Nephron progenitor cell (in vitro differentiated cells): ENCODE measurements around the gene SPEM3.
A peak's percentile ranks its signal among the peaks of the same experiment; 100 is the strongest.

Experiments used
- DNase-seq: peaks from one replicate; pipeline ENCODE4 v3.0.0; 2021
- H3K27ac Mint-ChIP-seq: 2 replicates; pipeline ENCODE4 v1.8.0; 2021; ENCODE audit warnings: mild to moderate bottlenecking, moderate library complexity, mixed read lengths
- H3K27me3 Mint-ChIP-seq: 2 replicates; pipeline ENCODE4 v1.8.0; 2021; ENCODE audit warnings: mild to moderate bottlenecking, low read depth, mixed read lengths; ENCODE audit not compliant: poor library complexity
- H3K36me3 Mint-ChIP-seq: 2 replicates; pipeline ENCODE4 v1.8.0; 2021; ENCODE audit warnings: low read depth, mixed read lengths
- H3K4me1 Mint-ChIP-seq: 2 replicates; pipeline ENCODE4 v1.8.0; 2021; ENCODE audit warnings: mixed read lengths
- H3K4me3 Mint-ChIP-seq: 2 replicates; pipeline ENCODE4 v1.8.0; 2021; ENCODE audit warnings: mild to moderate bottlenecking, moderate library complexity, mixed read lengths
- H3K9me3 Mint-ChIP-seq: 2 replicates; pipeline ENCODE4 v1.8.0; 2021; ENCODE audit warnings: mild to moderate bottlenecking, moderate library complexity, mixed read lengths
- CTCF ChIP-seq: fragments of 200-600 bp; sonication (generic); IDR thresholded peaks from 2 replicates; pipeline ENCODE4 v1.5.0; 2021; ENCODE audit warnings: antibody characterized with exemption

The SPEM3 gene

GRCh38 chr17:7383742-7384488 lies 44.7 kb upstream of the SPEM3 start:
- H3K27me3 Mint-ChIP-seq = peaks cover 62% of the 10 kb centered on the region
- no peaks in the 10 kb centered on the region for H3K36me3 Mint-ChIP-seq
- no peak overlapping the region for H3K27ac Mint-ChIP-seq
- no peak for TF ChIP-seq CTCF
- H3K9me3 Mint-ChIP-seq = peaks cover 15% of the 10 kb centered on the region
- DNase-seq = peak; percentile 80
- H3K4me1 Mint-ChIP-seq = peaks cover 10% of the 10 kb centered on the region
- H3K4me3 Mint-ChIP-seq = peak overlapping the region; percentile 68

GRCh38 chr17:7384489-7385081 lies 44.1 kb upstream of the SPEM3 start:
- TF ChIP-seq CTCF = no peak
- H3K27me3 Mint-ChIP-seq = peaks cover 56% of the 10 kb centered on the region
- peaks cover 4% of the 10 kb centered on the region for H3K36me3 Mint-ChIP-seq
- peaks cover 13% of the 10 kb centered on the region for H3K4me1 Mint-ChIP-seq
- DNase-seq = no peak
- peaks cover 9% of the 10 kb centered on the region for H3K9me3 Mint-ChIP-seq
- peak overlapping the region; percentile 68 for H3K4me3 Mint-ChIP-seq
- no peak overlapping the region for H3K27ac Mint-ChIP-seq

GRCh38 chr17:7388856-7389255 lies 39.8 kb upstream of the SPEM3 start:
- Mint-ChIP-seq H3K27ac (no peak overlapping the region), H3K9me3 (no peaks in the 10 kb centered on the region), H3K4me3 (no peak overlapping the region), H3K36me3 (peaks cover 24% of the 10 kb centered on the region), H3K27me3 (peaks cover 14% of the 10 kb centered on the region), H3K4me1 (peaks cover 38% of the 10 kb centered on the region)
- DNase-seq = no peak
- no peak for TF ChIP-seq CTCF

- H3K27me3 Mint-ChIP-seq = peaks cover 1% of the 10 kb centered on the region
- no peak overlapping the region for H3K27ac Mint-ChIP-seq
- DNase-seq = no peak
- no peak for TF ChIP-seq CTCF
- peaks cover 24% of the 10 kb centered on the region for H3K36me3 Mint-ChIP-seq
- H3K4me1 Mint-ChIP-seq = peaks cover 39% of the 10 kb centered on the region
- no peak overlapping the region for H3K4me3 Mint-ChIP-seq
- no peaks in the 10 kb centered on the region for H3K9me3 Mint-ChIP-seq
These were observed 38.4 kb upstream of the SPEM3 start for GRCh38 chr17:7389924-7390910.

- H3K36me3 Mint-ChIP-seq = peaks cover 24% of the 10 kb centered on the region
- H3K9me3 Mint-ChIP-seq = no peaks in the 10 kb centered on the region
- H3K27me3 Mint-ChIP-seq = peaks cover 4% of the 10 kb centered on the region
- no peak for DNase-seq
- H3K27ac Mint-ChIP-seq = no peak overlapping the region
- TF ChIP-seq CTCF = no peak
- peaks cover 46% of the 10 kb centered on the region for H3K4me1 Mint-ChIP-seq
- H3K4me3 Mint-ChIP-seq = no peak overlapping the region
These were observed 37.4 kb upstream of the SPEM3 start for GRCh38 chr17:7391307-7391706.
